Left ventricle myocardium inferior (tissue), 1 donor: Measurements from ENCODE around the gene NR2C2. TPM values are rescaled to one million over a fixed set of nuclear protein-coding genes. Genes with fewer than 3 reads are reported as not detected.

ENCODE experiments used
- DNase-seq: peaks from one replicate; pipeline ENCODE4 v3.0.0-alpha.2; 2020
- H3K27ac ChIP-seq: fragments of 200-600 bp; replicated peaks from 2 replicates; pipeline ENCODE4 v1.8.0; 2021
- H3K27me3 ChIP-seq: fragments of 200-600 bp; 2 replicates; pipeline ENCODE4 v1.8.0; 2021; ENCODE audit warnings: low read depth
- H3K36me3 ChIP-seq: fragments of 200-600 bp; 2 replicates; pipeline ENCODE4 v1.8.0; 2021
- H3K4me1 ChIP-seq: fragments of 200-600 bp; 2 replicates; pipeline ENCODE4 v1.8.0; 2021
- H3K4me3 ChIP-seq: fragments of 200-600 bp; 2 replicates; pipeline ENCODE4 v1.8.0; 2021; ENCODE audit warnings: mild to moderate bottlenecking, moderate library complexity
- H3K9me3 ChIP-seq: fragments of 200-600 bp; replicated peaks from 2 replicates; pipeline ENCODE4 v1.8.0; 2021
- intact Hi-C: fragments of 100-400 bp; cut with micrococcal nuclease; formaldehyde crosslinking; loops from one replicate; pipeline ENCODE4 v1.11.0; 2022
- total RNA-seq: library from RNA; stranded (reverse); fragmentation: NEBNext Ultra II Directional; extraction: Animal tissue kit (Norgen Biotek cat#: 25700); gene quantifications from one replicate; pipeline ENCODE4 v1.2.1, GENCODE V29; 2021
- TF ChIP-seq, protein P1 (sequence below): fragments of 200-600 bp; IDR thresholded peaks from 2 replicates; pipeline ENCODE4 v1.8.0; 2021; ENCODE audit warnings: antibody characterized with exemption, mild to moderate bottlenecking, borderline replicate concordance
- donor health status: DM: no; HTN: yes; CAD: no; lungs with severe emphysema.

Gene NR2C2
- total RNA-seq, 1 donor from 2014 or later = 27.4 TPM

- H3K27me3 ChIP-seq = no peaks in the 10 kb centered on the region
- no peaks in the 10 kb centered on the region for H3K9me3 ChIP-seq
- DNase-seq = no peak
- H3K36me3 ChIP-seq = peaks cover 97% of the 10 kb centered on the region
- no peak overlapping the region for H3K4me3 ChIP-seq
- intact Hi-C loops = no loop called here
- H3K27ac ChIP-seq = no peak overlapping the region
- no peaks in the 10 kb centered on the region for H3K4me1 ChIP-seq
- TF ChIP-seq, protein P1, sequence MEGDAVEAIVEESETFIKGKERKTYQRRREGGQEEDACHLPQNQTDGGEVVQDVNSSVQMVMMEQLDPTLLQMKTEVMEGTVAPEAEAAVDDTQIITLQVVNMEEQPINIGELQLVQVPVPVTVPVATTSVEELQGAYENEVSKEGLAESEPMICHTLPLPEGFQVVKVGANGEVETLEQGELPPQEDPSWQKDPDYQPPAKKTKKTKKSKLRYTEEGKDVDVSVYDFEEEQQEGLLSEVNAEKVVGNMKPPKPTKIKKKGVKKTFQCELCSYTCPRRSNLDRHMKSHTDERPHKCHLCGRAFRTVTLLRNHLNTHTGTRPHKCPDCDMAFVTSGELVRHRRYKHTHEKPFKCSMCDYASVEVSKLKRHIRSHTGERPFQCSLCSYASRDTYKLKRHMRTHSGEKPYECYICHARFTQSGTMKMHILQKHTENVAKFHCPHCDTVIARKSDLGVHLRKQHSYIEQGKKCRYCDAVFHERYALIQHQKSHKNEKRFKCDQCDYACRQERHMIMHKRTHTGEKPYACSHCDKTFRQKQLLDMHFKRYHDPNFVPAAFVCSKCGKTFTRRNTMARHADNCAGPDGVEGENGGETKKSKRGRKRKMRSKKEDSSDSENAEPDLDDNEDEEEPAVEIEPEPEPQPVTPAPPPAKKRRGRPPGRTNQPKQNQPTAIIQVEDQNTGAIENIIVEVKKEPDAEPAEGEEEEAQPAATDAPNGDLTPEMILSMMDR = no peak
These were observed 76.3 kb downstream of the NR2C2 start for GRCh38 chr3:15023719-15024118.

DNA sequence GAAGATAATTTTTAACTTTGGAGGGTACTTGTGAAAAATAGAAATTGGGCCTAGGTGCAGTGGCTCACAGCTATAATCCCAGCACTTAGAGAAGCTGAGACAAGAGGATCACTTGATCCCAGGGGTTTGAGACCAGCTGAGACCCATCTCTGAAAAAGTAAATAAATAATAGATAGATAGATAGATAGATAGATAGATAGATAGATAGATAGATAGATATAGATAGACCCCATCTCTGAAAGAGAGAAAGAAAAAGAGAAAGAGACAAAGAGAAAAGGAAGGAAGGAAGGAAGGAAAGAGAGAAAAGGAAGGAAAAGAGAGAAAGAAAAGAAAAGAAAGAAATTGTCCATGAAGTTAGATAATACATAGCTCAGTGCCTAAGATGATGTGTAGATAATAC lies 82.2 kb downstream of the NR2C2 start:
- H3K27me3 ChIP-seq = no peaks in the 10 kb centered on the region
- H3K4me3 ChIP-seq = no peak overlapping the region
- H3K36me3 ChIP-seq = peaks cover 97% of the 10 kb centered on the region
- DNase-seq = no peak
- no peaks in the 10 kb centered on the region for H3K9me3 ChIP-seq
- H3K4me1 ChIP-seq = no peaks in the 10 kb centered on the region
- H3K27ac ChIP-seq = no peak overlapping the region
- TF ChIP-seq, protein P1 = no peak
- intact Hi-C loops = no loop called here

DNA sequence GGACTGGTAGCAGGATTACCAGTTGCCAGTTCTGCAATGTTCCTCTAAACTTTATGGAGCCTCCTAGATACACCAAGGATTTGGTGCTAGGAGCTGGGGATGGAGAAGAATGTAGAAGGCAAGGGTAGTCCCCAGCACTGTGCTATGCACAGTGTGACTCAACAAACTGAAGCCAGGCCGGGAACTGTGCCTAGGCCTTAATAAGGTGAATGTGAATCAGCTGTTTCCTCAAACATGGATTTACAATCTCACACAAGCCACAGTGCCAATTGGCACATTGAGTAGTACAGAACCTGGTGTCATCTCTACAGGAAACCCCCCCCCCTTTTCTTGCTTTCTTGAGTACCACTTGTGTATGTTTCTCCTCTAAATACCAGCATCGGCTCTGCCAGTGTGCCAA lies 85.3 kb downstream of the NR2C2 start:
- Histone ChIP-seq H3K27me3 (no peaks in the 10 kb centered on the region), H3K36me3 (peaks cover 96% of the 10 kb centered on the region), H3K4me1 (no peaks in the 10 kb centered on the region), H3K9me3 (no peaks in the 10 kb centered on the region), H3K4me3 (no peak overlapping the region), H3K27ac (no peak overlapping the region)
- TF ChIP-seq, protein P1 = no peak
- intact Hi-C loops = no loop called here
- DNase-seq = no peak

GRCh38 chr3:15033103-15033502 lies 85.7 kb downstream of the NR2C2 start:
- intact Hi-C loops = no loop called here

GRCh38 chr3:15038306-15038705 lies 90.9 kb downstream of the NR2C2 start:
- Histone ChIP-seq H3K9me3 (no peaks in the 10 kb centered on the region), H3K4me3 (no peak overlapping the region), H3K27ac (no peak overlapping the region), H3K36me3 (peaks cover 99% of the 10 kb centered on the region), H3K27me3 (no peaks in the 10 kb centered on the region), H3K4me1 (peaks cover 44% of the 10 kb centered on the region)
- TF ChIP-seq, protein P1 = no peak
- DNase-seq = no peak
- intact Hi-C loops = no loop called here

More at GRCh38 chr3:15033103-15033502, 85.7 kb downstream of the NR2C2 start:
- no peak overlapping the region for H3K4me3 ChIP-seq
- TF ChIP-seq, protein P1 = no peak
- H3K27ac ChIP-seq = no peak overlapping the region
- H3K9me3 ChIP-seq = no peaks in the 10 kb centered on the region
- no peaks in the 10 kb centered on the region for H3K4me1 ChIP-seq
- no peaks in the 10 kb centered on the region for H3K27me3 ChIP-seq
- peaks cover 96% of the 10 kb centered on the region for H3K36me3 ChIP-seq
- DNase-seq = no peak

GRCh38 chr3:15040844-15041243 lies 93.5 kb downstream of the NR2C2 start:
- TF ChIP-seq, protein P1 = no peak
- H3K27me3 ChIP-seq = no peaks in the 10 kb centered on the region
- intact Hi-C loops = no loop called here
- peak overlapping the region; percentile 45 for H3K27ac ChIP-seq
- H3K4me1 ChIP-seq = peaks cover 53% of the 10 kb centered on the region
- no peak for DNase-seq
- H3K36me3 ChIP-seq = peaks cover 99% of the 10 kb centered on the region
- H3K4me3 ChIP-seq = no peak overlapping the region
- H3K9me3 ChIP-seq = no peaks in the 10 kb centered on the region
